Body of pancreas (tissue), 4 donors: Measurements from ENCODE around the gene SH3D19.

Source experiments
- CTCF ChIP-seq, 7 experiments: fragments of 450-650 bp in 4 of 7; fragments of 200-600 bp in 3 of 7; sonication (generic) in 3 of 7; IDR thresholded peaks; one replicate each; pipeline ENCODE4 v1.5.1; 2016 to 2019; ENCODE audit warnings: antibody characterized with exemption in 7 of 7
- POLR2A ChIP-seq, 3 donors: fragments of 450-650 bp; IDR thresholded peaks; one replicate each; pipeline ENCODE4 v1.6.1; 2016; ENCODE audit warnings: antibody characterized with exemption in 3 of 3, mild to moderate bottlenecking in 2 of 3

GRCh38 chr4:151199319-151200190 lies 125.8 kb downstream of the SH3D19 start:
- TF ChIP-seq CTCF (IDR thresholded peaks at IDR 0.05) (no peak), POLR2A (IDR thresholded peaks at IDR 0.05) (no peak)
